H9 (cell line): Measurements from ENCODE around the gene CDH23. TPM values are rescaled to one million over a fixed set of nuclear protein-coding genes. Genes with fewer than 3 reads are reported as not detected.

ENCODE experiments used
- DNase-seq: peaks from one replicate; pipeline ENCODE4 v3.0.0-alpha.2; 2017
- H2AFZ ChIP-seq: one replicate; pipeline ENCODE4 v1.6.1; 2013; ENCODE audit warnings: mild to moderate bottlenecking, low read length, control low read depth, moderate library complexity
- H2AK5ac ChIP-seq: 2 replicates; pipeline ENCODE4 v1.6.1; 2013; ENCODE audit warnings: low read length, control low read depth, mixed read lengths; ENCODE audit not compliant: insufficient read length
- H2BK120ac ChIP-seq: one replicate; pipeline ENCODE4 v1.6.1; 2013; ENCODE audit warnings: low read depth, mild to moderate bottlenecking, low read length, control low read depth, inconsistent platforms; ENCODE audit not compliant: poor library complexity, severe bottlenecking
- H2BK12ac ChIP-seq: 2 replicates; pipeline ENCODE4 v1.6.1; 2013; ENCODE audit warnings: low read length, control low read depth, mixed read lengths, low read depth; ENCODE audit not compliant: insufficient read length
- H2BK15ac ChIP-seq: 2 replicates; pipeline ENCODE4 v1.6.1; 2013; ENCODE audit warnings: low read depth, low read length, control low read depth
- H2BK20ac ChIP-seq: one replicate; pipeline ENCODE4 v1.6.1; 2013; ENCODE audit warnings: low read depth, mild to moderate bottlenecking, low read length, control low read depth, inconsistent platforms; ENCODE audit not compliant: poor library complexity, severe bottlenecking
- H2BK5ac ChIP-seq: 2 replicates; pipeline ENCODE4 v1.6.1; 2013; ENCODE audit warnings: low read length, control low read depth, mixed read lengths; ENCODE audit not compliant: insufficient read length
- H3K14ac ChIP-seq: 2 replicates; pipeline ENCODE4 v1.6.1; 2013; ENCODE audit warnings: low read length, control low read depth; ENCODE audit not compliant: insufficient read depth
- H3K18ac ChIP-seq: 2 replicates; pipeline ENCODE4 v1.6.1; 2013; ENCODE audit warnings: low read depth, mild to moderate bottlenecking, mixed read lengths, low read length, control low read depth; ENCODE audit not compliant: insufficient read length
- H3K23ac ChIP-seq: 2 replicates; pipeline ENCODE4 v1.6.1; 2013; ENCODE audit warnings: low read length, control low read depth, mixed read lengths, low read depth; ENCODE audit not compliant: insufficient read length
- H3K23me2 ChIP-seq: 2 replicates; pipeline ENCODE4 v1.6.1; 2013; ENCODE audit warnings: low read depth, mild to moderate bottlenecking, mixed read lengths, low read length, control low read depth; ENCODE audit not compliant: insufficient read length, poor library complexity, severe bottlenecking
- H3K27ac ChIP-seq: 2 replicates; pipeline ENCODE4 v1.5.1; 2013; ENCODE audit warnings: low read length, control low read depth, mixed read lengths, low read depth; ENCODE audit not compliant: insufficient read length
- H3K27me3 ChIP-seq: 2 replicates; pipeline ENCODE4 v1.6.1; 2013; ENCODE audit warnings: low read length, control low read depth, inconsistent platforms; ENCODE audit not compliant: insufficient read depth
- H3K4ac ChIP-seq: 2 replicates; pipeline ENCODE4 v1.6.1; 2013; ENCODE audit warnings: low read depth, mild to moderate bottlenecking, control low read depth, inconsistent platforms, low read length, moderate library complexity
- H3K4me1 ChIP-seq: 2 replicates; pipeline ENCODE4 v1.6.1; 2013; ENCODE audit warnings: low read length, control low read depth, inconsistent platforms; ENCODE audit not compliant: insufficient read depth
- H3K4me2 ChIP-seq: 2 replicates; pipeline ENCODE4 v1.6.1; 2013; ENCODE audit warnings: low read length, control low read depth, mixed read lengths; ENCODE audit not compliant: insufficient read length, insufficient read depth
- H3K56ac ChIP-seq: 2 replicates; pipeline ENCODE4 v1.6.1; 2013; ENCODE audit warnings: low read depth, mild to moderate bottlenecking, mixed read lengths, low read length, control low read depth; ENCODE audit not compliant: insufficient read length
- H3K79me1 ChIP-seq: 2 replicates; pipeline ENCODE4 v1.6.1; 2013; ENCODE audit warnings: low read depth, mild to moderate bottlenecking, moderate library complexity, low read length, control low read depth, inconsistent platforms; ENCODE audit not compliant: insufficient read depth, poor library complexity, severe bottlenecking
- H3K79me2 ChIP-seq: 2 replicates; pipeline ENCODE4 v1.6.1; 2013; ENCODE audit warnings: low read length, control low read depth, inconsistent platforms; ENCODE audit not compliant: insufficient read depth
- H3K9ac ChIP-seq: 2 replicates; pipeline ENCODE4 v1.6.1; 2013; ENCODE audit warnings: low read length, control low read depth, mixed read lengths; ENCODE audit not compliant: insufficient read length; ENCODE audit errors: extremely low read depth
- H3K9me3 ChIP-seq: one replicate; pipeline ENCODE4 v1.6.1; 2013; ENCODE audit warnings: low read depth, low read length, inconsistent platforms; ENCODE audit not compliant: control insufficient read depth
- H3T11ph ChIP-seq: one replicate; pipeline ENCODE4 v1.6.1; 2013; ENCODE audit warnings: mild to moderate bottlenecking, low read length, control low read depth, inconsistent platforms
- H4K20me1 ChIP-seq: one replicate; pipeline ENCODE4 v1.6.1; 2013; ENCODE audit not compliant: control insufficient read depth, insufficient read length, insufficient read depth
- H4K5ac ChIP-seq: 2 replicates; pipeline ENCODE4 v1.6.1; 2013; ENCODE audit warnings: low read depth, mild to moderate bottlenecking, mixed read lengths, low read length, control low read depth; ENCODE audit not compliant: insufficient read length
- H4K8ac ChIP-seq: replicated peaks from 2 replicates; pipeline ENCODE4 v1.6.1; 2013; ENCODE audit warnings: low read length, control low read depth, mixed read lengths, low read depth; ENCODE audit not compliant: insufficient read length
- H4K91ac ChIP-seq: 2 replicates; pipeline ENCODE4 v1.6.1; 2013; ENCODE audit warnings: low read depth, mild to moderate bottlenecking, moderate library complexity, mixed read lengths, low read length, control low read depth; ENCODE audit not compliant: insufficient read length
- H3K27ac Mint-ChIP-seq, 3 experiments: 2 replicates in 2 of 3; 3 replicates in 1 of 3; pipeline ENCODE4 v1.8.0; 2020 to 2021; ENCODE audit warnings: mixed read lengths in 3 of 3, mild to moderate bottlenecking in 1 of 3, moderate library complexity in 1 of 3
- H3K27me3 Mint-ChIP-seq: 2 replicates; pipeline ENCODE4 v1.8.0; 2021; ENCODE audit warnings: low read depth, mild to moderate bottlenecking, moderate library complexity, mixed read lengths
- H3K36me3 Mint-ChIP-seq, 3 experiments: 2 replicates in 2 of 3; 3 replicates in 1 of 3; pipeline ENCODE4 v1.8.0; 2020 to 2021; ENCODE audit warnings: low read depth in 3 of 3, mixed read lengths in 3 of 3; ENCODE audit not compliant: insufficient read depth in 1 of 3
- H3K4me1 Mint-ChIP-seq, 2 experiments: 2 replicates each; pipeline ENCODE4 v1.8.0; 2020; ENCODE audit warnings: mixed read lengths in 2 of 2
- H3K4me3 Mint-ChIP-seq, 2 experiments: 2 replicates in 1 of 2; 3 replicates in 1 of 2; pipeline ENCODE4 v1.8.0; 2020 to 2021; ENCODE audit warnings: mild to moderate bottlenecking in 2 of 2, mixed read lengths in 2 of 2, moderate library complexity in 1 of 2
- H3K9me3 Mint-ChIP-seq, 2 experiments: 2 replicates in 1 of 2; 3 replicates in 1 of 2; pipeline ENCODE4 v1.8.0; 2020; ENCODE audit warnings: mild to moderate bottlenecking in 2 of 2, mixed read lengths in 2 of 2, moderate library complexity in 1 of 2
- CTCF ChIP-seq: fragments of 200-600 bp; sonication (generic); conservative IDR thresholded peaks from 3 replicates; pipeline ENCODE4 v1.8.0; 2021; ENCODE audit warnings: antibody characterized with exemption, mild to moderate bottlenecking
- WGBS: extraction: QIAGEN DNeasy Blood & Tissue Kit; methylation state at CpG from one replicate; pipeline ENCODE4 v1.1.7; 2013; ENCODE audit warnings: missing lambda C conversion rate, low lambda C conversion rate, mixed read lengths; ENCODE audit not compliant: insufficient read length; ENCODE audit errors: extremely low coverage; 5-methylcytosine and 5-hydroxymethylcytosine counted together
- total RNA-seq: library from RNA; stranded (reverse); gene quantifications from 2 replicates; pipeline ENCODE4 v1.2.1, GENCODE V29; 2021

CDH23 gene
- total RNA-seq, 1 experiment from 2014 or later = 2.1 TPM

- Mint-ChIP-seq H3K9me3 (peaks cover 0 to 4% of the 10 kb centered on the region in 2 experiments; a peak in 1 of 5 replicates), H3K27me3 (peaks cover 2% of the 10 kb centered on the region), H3K36me3 (0 out of 7 replicates have a peak, but pooled peaks cover 0 to 4% (median 0%) of the 10 kb centered on the region in 3 experiments), H3K4me3 (no peak overlapping the region), H3K27ac (no peak overlapping the region), H3K4me1 (peaks cover 9 to 13% of the 10 kb centered on the region in 2 experiments)
- no peak overlapping the region for H2AFZ ChIP-seq
- H3K4me1 ChIP-seq = peaks cover 3% of the 10 kb centered on the region; the same call in 1 of the 2 replicates
- H2BK5ac ChIP-seq = no peak overlapping the region
- H3K18ac ChIP-seq = no peak overlapping the region
- H3K9ac ChIP-seq = no peak overlapping the region
- no peak overlapping the region for H3K14ac ChIP-seq
- H4K5ac ChIP-seq = no peak overlapping the region
- no peak overlapping the region for H4K8ac ChIP-seq
- H3K4me2 ChIP-seq = no peak overlapping the region
- no peaks in the 10 kb centered on the region for H3K79me1 ChIP-seq
- H2BK12ac ChIP-seq = no peak overlapping the region
- H3K23me2 ChIP-seq = no peaks in the 10 kb centered on the region
- no peaks in the 10 kb centered on the region for H3K27me3 ChIP-seq
- no peak overlapping the region for H3K56ac ChIP-seq
- no peak overlapping the region for H2AK5ac ChIP-seq
- no peak overlapping the region for H4K91ac ChIP-seq
- H2BK120ac ChIP-seq = no peak overlapping the region
- DNase-seq = no peak
- H3K9me3 ChIP-seq = no peaks in the 10 kb centered on the region
- no peak overlapping the region for H3K23ac ChIP-seq
- WGBS = no CpG with 5 or more reads among the region's 4 CpGs
- H4K20me1 ChIP-seq = no peaks in the 10 kb centered on the region
- H3K4ac ChIP-seq = no peak overlapping the region
- no peak overlapping the region for H2BK20ac ChIP-seq
- H2BK15ac ChIP-seq = no peak overlapping the region
- no peak overlapping the region for H3T11ph ChIP-seq
- TF ChIP-seq CTCF = no peak
- no peaks in the 10 kb centered on the region for H3K79me2 ChIP-seq
- H3K27ac ChIP-seq = no peak overlapping the region
Observed at GRCh38 chr10:71741029-71741428, 344.3 kb downstream of the CDH23 start.
